SK-N-DZ (cell line): ENCODE results near the gene HRG. TPM values are rescaled to one million over a fixed set of nuclear protein-coding genes. Genes with fewer than 3 reads are reported as not detected.
A peak's percentile ranks its signal among the peaks of the same experiment; 100 is the strongest.
"Not testable (repeated sequence)": the region's sequence is repeated elsewhere in the genome, so short reads cannot be mapped to it uniquely, and the experiment has no call there.

ENCODE experiments used
- DNase-seq: peaks from one replicate; pipeline ENCODE4 v3.0.0-alpha.2; 2015; ENCODE audit warnings: low spot score
- polyA plus RNA-seq, 2 experiments: library from polyadenylated mRNA; depleted of rRNA; stranded (reverse); fragments of >200 nt; gene quantifications; 2 replicates each; pipeline ENCODE4 v1.2.3, GENCODE V29; 2014

The HRG gene, protein sequence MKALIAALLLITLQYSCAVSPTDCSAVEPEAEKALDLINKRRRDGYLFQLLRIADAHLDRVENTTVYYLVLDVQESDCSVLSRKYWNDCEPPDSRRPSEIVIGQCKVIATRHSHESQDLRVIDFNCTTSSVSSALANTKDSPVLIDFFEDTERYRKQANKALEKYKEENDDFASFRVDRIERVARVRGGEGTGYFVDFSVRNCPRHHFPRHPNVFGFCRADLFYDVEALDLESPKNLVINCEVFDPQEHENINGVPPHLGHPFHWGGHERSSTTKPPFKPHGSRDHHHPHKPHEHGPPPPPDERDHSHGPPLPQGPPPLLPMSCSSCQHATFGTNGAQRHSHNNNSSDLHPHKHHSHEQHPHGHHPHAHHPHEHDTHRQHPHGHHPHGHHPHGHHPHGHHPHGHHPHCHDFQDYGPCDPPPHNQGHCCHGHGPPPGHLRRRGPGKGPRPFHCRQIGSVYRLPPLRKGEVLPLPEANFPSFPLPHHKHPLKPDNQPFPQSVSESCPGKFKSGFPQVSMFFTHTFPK
- not detected in 2 replicates for polyA plus RNA-seq (2014; cell fraction: cytosol; rRNA removed)
- polyA plus RNA-seq (2014; cell fraction: nucleus; rRNA removed): not detected in 2 replicates

DNA sequence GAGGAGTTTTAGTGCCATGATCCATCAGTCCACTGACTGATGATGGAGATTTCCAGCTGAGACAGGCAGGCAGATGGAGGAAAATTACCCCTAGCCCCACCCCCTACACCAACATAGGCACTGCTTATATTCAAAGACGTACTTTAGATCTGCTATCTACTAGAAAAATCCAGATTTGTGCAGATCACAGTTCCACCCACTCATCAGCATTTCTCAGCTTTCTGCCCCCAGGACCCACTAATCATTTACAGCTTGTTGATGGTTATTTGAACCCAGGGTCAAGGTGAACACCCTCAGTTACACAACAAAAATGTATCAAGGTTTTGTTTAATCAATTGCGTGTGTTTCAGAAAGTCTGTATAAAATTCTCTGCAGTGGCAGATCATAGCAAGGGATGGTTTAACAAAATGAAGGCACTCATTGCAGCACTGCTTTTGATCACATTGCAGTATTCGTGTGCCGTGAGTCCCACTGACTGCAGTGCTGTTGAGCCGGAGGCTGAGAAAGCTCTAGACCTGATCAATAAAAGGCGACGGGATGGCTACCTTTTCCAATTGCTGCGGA, at the start of gene HRG:
HRG (plus strand) TSS at position 390 of the 564 bp plus-strand sequence; CDS start at position 408, 18 bp downstream.
- no peak for DNase-seq

- DNase-seq: no peak
These were observed 49.6 kb upstream of the HRG start for GRCh38 chr3:186616299-186616617.

GRCh38 chr3:186617036-186617946, 48.5 kb upstream of the HRG start:
- peak; percentile 39 for DNase-seq

DNA sequence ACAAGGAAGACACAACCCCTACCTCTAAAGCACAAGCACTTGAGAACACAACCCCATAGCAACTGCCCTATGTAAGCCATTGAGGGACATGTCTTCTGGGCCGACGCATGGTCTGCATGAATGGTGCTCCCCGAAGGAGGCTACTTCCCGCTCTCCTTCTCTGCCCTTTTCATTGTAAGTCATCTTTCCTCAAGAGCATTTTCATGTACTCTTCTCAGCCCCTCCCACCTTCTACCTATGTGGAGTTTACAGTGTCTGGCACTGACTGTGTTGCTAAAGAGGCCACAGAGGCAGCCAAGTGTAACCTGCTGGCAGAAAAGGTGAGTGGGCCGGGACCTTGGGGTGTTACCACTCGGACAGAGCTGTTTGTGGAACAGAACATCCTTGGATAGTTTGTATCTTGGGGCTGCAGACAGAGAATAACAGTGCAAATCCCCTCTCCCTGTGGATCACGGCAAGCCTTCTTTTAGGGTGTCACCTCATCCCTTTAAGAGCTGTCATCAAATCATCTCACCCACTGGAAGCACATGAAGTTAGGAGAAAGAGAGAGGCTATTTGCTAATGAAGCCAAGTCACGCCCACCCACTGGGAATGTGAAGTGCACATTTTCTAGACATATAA, 47.4 kb upstream of the HRG start:
- DNase-seq: no peak

- no peak for DNase-seq
These were observed 46.0 kb upstream of the HRG start for GRCh38 chr3:186619787-186620212.

DNA sequence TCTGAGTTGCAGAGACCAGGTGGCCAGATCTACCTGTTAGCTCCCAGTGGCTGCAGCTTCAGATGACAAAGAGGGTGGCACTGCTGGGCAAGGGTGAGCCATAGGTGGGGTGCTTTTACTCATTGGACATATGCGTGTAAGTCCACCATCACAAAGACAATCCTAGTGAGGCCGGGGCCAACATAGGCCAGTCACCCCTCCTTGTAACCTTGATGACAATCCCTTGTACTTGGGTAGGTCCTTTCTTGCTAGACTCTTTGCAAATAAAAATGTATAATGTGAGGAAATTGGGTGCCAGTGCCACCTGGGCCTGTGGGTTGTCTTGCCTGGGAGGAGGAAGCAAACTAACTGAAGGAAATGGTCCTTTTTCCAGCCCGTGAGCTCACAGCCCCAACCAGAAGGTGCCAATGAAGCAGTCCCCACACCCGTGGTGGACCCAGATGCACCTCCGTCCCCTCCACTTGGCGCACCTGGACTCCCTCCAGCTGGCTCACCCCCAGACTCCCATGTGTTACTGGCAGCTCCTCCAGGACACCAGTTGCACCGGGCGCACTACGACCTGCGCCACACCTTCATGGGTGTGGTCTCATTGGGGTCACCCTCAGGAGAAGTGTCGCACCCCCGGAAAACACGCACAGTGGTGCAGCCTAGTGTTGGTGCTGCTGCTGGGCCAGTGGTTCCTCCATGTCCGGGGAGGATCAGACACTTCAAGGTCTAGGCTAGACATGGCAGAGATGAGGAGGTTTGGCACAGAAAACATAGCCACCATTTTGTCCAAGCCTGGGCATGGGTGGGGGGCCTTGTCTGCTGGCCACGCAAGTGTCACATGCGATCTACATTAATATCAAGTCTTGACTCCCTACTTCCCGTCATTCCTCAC, 45.4 kb upstream of the HRG start:
- DNase-seq: no peak

DNA sequence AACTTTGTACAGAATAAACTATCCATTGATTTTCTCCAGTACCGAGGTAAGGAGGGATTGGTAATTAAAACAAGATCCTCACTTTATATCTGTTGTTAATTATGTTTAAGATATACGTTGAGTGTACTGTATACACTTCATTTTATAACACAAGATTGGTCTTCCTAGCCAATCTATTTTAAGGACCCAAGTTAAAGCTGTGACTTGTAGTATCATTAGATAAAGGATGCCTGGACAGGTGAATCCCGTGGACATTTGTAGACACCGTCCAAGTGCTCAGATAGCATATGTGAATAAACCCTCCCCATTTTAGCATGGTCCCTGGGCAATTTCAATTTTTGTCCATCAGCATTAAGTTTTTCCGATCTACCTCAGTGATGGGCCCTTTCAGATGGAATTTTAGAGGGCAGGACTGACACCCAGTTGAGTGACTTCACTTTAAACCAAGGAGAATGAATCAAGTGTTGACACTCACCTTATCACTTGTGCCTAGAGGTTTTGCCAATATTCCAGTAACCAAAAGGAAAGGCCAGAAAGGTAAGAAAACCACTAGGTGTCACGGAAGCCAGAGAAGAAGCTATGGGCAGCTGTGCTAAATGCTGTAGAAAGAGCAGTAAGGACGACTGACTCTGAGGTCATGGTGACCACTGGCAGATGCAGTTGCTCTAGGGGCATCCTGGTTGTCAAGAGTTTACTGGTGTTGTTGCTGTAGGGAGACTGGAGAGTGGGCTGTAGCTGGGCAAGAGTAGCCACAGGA, 43.7 kb upstream of the HRG start:
- DNase-seq: no peak

DNA sequence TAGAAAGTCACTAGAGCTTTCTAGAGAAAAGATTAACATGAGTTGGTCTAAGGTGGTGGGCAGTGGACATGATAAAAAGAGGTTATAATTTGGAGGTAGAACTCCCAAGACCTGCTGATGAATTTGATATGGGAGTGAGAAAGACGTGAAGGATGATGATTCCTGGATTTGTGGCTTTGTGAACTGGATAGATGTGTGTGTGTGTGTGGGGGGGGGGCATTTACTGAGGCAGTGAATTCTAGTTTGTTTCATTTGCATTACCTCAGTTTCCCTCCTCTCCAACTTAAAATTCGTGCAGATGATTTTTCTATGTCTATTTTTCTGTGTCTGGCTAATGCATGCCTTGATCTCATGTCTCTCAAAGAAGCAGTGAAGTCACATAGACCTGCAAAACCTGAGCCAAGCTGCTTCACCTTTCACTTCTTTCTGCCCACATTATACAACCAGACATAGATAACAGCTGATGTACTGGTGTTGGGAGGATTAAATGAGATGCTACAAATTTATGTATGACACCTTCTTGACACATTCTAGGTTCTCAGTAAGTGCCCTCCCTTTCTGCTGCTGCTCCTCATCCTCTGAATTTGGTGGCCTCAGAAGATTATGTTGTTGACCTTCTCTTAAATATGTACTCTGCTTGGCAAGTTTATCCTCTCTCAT, 43.0 kb upstream of the HRG start:
- DNase-seq: no peak

DNA sequence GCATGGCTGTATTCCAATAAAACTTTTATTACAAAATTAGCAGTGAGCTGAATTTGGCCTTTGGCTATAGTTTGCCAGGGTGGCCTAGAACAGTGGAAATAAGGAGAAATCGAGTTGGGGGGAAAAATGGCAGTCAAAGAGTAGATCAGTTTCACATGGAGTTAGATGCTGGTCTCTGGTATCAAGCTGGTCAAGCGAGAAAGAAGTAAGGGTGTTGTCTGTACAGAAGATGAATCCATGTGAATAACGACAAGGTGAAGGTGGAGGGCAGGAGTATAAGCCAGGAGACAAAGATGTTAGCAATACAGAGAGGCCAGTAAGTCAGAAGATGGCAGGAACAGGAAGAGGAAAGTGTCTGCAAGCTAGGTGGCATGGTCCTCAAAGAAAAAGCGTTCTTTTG, 41.2 kb upstream of the HRG start:
- no peak for DNase-seq

- DNase-seq: no peak
These were observed 40.2 kb upstream of the HRG start for GRCh38 chr3:186625600-186626042.

DNA sequence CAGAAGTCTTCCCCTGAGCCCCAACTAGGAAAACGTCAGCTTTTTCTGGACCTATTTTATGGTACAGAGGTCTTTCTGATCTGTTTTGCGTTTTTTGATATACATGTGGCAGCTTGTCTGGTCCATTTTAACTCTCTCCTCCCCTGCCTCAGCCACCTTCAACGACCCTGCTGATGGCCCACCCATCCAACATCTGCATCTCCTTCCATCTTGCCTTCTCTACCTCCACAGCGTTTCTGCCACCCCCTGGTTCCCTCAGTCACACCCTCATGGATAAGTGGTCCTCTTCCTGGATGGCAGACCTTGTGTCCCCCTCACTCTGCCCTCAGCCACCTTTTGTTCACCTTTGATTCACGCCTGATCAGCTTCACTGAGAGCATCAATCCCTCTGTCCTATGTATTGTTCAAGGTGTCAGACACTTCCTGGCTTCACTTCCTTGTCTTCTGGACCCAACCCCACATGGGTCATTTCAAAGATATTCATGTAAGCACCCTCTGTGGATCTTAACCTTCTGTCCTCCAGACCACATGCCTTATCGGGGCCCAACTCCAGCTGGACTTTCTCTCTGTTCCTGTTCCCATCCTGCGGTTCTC, 39.5 kb upstream of the HRG start:
- DNase-seq: no peak

- DNase-seq: no peak
These were observed 37.9 kb upstream of the HRG start for GRCh38 chr3:186627852-186628414.

DNA sequence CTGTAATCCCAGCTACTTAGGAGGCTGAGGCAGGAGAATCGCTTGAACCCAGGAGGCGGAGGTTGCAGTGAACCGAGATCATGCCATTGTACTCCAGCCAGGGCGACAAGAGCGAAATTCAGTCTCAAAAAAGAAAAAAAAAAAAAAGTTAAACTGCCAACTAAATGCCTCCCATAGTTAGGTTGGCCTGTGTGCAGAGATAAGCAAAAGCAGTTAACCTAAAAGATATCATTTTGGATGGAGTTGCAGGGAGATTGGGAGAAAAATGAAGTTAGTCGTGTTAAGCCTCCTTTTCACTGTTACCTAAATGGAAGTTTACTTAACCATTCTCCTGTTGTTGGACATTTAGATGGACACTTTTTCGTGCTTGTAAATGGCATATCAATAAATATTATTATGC, 37.1 kb upstream of the HRG start:
- no peak for DNase-seq

DNA sequence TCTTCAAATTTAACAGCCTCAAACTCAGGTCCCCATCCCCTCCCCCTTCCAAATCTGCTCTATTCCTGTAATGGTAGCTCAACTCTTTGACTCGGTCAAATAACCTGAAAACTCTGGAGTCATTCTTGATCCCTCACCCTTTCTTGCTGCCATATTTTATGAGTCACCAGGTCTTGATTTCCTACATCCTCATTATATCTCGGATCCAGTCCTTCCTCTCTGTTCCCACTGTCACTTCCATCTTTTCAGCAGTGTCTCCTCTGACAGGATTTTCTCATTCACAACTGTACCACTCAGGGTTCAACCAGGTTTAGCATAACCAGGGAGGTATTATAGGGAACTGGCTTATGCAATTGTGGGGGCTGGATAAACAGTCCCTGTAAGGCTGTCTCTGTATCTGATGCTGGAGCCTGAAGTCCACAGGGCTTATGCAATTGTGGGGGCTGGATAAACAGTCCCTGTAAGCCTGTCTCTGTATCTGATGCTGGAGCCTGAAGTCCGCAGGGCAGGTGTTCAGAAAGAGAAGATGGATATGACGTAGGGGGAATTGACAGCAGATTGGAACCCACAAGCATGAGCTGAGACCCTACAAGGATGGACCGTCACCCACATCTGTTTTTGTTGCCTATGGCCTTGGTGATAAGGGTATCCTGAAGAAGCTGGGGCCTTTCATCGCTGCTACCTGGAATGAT, 34.7 kb upstream of the HRG start:
- DNase-seq: no peak

GRCh38 chr3:186633481-186633880, 32.3 kb upstream of the HRG start:
- no peak for DNase-seq

GRCh38 chr3:186634207-186634606, 31.6 kb upstream of the HRG start:
- not testable (repeated sequence) for DNase-seq

GRCh38 chr3:186635532-186635931, 30.3 kb upstream of the HRG start:
- DNase-seq: no peak

DNA sequence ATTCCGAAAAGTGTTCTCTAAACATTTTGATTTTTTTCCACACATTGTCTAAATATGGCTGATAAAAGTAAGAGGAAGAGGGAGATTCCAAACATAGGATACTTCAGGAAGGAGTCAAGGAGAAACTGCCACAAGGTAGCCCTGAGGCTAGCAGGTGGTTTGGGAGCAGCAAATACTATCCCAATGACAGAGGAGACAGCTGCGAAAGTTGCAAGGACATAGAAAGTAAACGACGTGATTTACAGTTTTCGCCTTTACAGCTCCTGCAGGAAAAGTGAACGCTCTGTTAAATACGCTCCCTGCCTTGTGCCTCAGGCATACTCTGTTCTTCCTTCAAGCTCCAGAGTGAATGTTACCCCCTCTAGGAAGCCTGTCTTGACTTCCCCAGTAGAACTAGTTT, 29.3 kb upstream of the HRG start:
- no peak for DNase-seq
